Measurements from ENCODE around the gene METTL27.

METTL27 gene

DNA sequence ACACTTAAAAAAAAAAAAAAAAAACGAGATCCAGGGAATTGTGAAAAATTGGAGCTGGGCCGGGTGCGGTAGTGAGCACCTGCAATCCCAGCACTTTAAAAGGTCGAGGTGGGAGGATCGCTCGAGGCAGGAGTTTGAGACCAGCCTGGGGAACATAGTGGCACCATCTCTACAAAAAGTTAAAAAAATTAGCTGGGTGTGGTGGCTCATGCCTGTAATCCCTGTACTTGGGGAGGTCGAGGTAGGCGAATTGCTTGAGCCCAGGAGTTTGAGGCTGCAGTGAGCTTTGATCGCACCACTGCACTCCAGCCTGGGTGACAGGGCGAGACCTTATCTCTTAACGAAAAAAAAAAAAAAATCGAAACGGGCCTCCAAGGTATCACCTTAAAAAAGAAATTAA is 9.5 kb downstream of the METTL27 start:
- no peak overlapping the region for H3K4me3 ChIP-seq (ENCODE audit: low read depth, low read length)
- TF ChIP-seq, protein P1, sequence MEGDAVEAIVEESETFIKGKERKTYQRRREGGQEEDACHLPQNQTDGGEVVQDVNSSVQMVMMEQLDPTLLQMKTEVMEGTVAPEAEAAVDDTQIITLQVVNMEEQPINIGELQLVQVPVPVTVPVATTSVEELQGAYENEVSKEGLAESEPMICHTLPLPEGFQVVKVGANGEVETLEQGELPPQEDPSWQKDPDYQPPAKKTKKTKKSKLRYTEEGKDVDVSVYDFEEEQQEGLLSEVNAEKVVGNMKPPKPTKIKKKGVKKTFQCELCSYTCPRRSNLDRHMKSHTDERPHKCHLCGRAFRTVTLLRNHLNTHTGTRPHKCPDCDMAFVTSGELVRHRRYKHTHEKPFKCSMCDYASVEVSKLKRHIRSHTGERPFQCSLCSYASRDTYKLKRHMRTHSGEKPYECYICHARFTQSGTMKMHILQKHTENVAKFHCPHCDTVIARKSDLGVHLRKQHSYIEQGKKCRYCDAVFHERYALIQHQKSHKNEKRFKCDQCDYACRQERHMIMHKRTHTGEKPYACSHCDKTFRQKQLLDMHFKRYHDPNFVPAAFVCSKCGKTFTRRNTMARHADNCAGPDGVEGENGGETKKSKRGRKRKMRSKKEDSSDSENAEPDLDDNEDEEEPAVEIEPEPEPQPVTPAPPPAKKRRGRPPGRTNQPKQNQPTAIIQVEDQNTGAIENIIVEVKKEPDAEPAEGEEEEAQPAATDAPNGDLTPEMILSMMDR (IDR thresholded peaks at IDR 0.05; ENCODE audit: low read depth, low read length) = no peak

DNA sequence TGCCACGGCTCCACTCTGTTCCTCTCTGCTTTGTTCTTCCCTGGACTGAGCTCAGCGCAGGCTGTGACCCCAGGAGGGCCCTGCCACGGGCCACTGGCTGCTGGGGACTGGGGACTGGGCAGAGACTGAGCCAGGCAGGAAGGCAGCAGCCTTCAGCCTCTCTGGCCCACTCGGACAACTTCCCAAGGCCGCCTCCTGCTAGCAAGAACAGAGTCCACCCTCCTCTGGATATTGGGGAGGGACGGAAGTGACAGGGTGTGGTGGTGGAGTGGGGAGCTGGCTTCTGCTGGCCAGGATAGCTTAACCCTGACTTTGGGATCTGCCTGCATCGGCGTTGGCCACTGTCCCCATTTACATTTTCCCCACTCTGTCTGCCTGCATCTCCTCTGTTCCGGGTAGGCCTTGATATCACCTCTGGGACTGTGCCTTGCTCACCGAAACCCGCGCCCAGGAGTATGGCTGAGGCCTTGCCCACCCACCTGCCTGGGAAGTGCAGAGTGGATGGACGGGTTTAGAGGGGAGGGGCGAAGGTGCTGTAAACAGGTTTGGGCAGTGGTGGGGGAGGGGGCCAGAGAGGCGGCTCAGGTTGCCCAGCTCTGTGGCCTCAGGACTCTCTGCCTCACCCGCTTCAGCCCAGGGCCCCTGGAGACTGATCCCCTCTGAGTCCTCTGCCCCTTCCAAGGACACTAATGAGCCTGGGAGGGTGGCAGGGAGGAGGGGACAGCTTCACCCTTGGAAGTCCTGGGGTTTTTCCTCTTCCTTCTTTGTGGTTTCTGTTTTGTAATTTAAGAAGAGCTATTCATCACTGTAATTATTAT is 10.3 kb downstream of the METTL27 start:
- H3K4me3 ChIP-seq (ENCODE audit: low read depth, low read length) = no peak overlapping the region
- TF ChIP-seq, protein P1 (IDR thresholded peaks at IDR 0.05; ENCODE audit: low read depth, low read length) = no peak

DNA sequence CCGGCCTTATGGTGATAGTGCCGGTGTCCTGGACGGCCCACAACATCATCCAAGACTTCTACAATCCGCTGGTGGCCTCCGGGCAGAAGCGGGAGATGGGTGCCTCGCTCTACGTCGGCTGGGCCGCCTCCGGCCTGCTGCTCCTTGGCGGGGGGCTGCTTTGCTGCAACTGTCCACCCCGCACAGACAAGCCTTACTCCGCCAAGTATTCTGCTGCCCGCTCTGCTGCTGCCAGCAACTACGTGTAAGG is 10.8 kb downstream of the METTL27 start:
- H3K4me3 ChIP-seq (ENCODE audit: low read depth, low read length) = no peak overlapping the region
- TF ChIP-seq, protein P1 (IDR thresholded peaks at IDR 0.05; ENCODE audit: low read depth, low read length) = no peak

DNA sequence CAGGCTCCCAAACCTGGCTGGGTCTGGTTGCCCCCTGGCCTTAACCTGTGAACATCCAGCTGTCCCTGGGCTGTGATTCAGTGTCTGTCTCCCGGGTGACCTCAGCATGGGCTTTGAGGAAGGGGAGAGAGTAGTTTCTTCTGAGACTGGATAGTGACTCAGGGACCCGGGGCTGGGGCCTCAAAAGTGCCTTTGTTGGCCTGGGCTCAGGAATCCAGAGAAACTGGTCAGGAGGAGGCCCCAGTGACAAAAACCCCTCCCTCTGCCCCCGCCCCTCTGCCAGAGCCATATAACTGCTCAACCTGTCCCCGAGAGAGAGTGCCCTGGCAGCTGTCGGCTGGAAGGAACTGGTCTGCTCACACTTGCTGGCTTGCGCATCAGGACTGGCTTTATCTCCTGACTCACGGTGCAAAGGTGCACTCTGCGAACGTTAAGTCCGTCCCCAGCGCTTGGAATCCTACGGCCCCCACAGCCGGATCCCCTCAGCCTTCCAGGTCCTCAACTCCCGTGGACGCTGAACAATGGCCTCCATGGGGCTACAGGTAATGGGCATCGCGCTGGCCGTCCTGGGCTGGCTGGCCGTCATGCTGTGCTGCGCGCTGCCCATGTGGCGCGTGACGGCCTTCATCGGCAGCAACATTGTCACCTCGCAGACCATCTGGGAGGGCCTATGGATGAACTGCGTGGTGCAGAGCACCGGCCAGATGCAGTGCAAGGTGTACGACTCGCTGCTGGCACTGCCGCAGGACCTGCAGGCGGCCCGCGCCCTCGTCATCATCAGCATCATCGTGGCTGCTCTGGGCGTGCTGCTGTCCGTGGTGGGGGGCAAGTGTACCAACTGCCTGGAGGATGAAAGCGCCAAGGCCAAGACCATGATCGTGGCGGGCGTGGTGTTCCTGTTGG is 11.4 kb downstream of the METTL27 start, which contains the start of gene CLDN4:
TSS of gene CLDN4 (plus strand) at position 316 of the 903 bp plus-strand sequence. CDS start at position 522, 206 bp downstream.
- no peak within 1 kb of the TSS for H3K4me3 ChIP-seq (ENCODE audit: low read depth, low read length)
- TF ChIP-seq, protein P1 (IDR thresholded peaks at IDR 0.05; ENCODE audit: low read depth, low read length) = no peak

DNA sequence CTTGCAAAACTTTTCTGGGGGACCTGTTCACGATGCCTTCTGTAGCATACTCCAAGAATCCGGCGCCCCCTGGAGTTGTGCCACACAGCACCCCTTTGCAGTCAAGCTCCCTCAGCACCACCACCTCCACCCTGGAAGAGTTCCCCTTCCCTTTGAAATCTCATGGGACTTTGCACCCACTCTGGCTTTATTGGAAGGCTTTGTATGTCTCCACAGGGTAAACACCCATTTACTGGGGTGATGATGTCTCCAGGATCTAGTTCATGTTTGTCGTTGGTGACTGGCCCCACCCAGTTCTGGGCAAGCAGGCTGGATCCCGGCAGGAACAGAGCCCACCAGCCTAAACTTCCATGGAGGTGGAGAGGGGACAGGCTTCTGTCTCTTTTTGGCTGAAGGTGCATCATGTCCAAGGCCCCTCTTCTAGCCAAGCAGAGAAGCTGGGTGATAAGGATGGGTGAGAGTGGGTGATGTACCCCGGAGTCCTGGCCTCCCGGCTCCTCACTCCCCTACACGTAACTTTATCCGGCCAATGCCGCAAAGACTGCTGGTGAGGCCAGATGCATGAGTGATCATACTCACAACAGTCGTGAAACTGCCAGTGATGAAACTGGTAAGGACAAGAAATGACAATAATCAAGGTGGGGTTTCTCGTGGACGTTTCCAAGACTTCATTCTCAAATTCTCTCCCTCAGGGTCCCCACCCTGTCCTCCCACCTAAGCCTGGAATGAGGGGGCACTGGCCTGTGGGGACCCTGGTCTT is 12.2 kb downstream of the METTL27 start:
- no peak overlapping the region for H3K4me3 ChIP-seq (ENCODE audit: low read depth, low read length)
- TF ChIP-seq, protein P1 (IDR thresholded peaks at IDR 0.05; ENCODE audit: low read depth, low read length) = no peak

DNA sequence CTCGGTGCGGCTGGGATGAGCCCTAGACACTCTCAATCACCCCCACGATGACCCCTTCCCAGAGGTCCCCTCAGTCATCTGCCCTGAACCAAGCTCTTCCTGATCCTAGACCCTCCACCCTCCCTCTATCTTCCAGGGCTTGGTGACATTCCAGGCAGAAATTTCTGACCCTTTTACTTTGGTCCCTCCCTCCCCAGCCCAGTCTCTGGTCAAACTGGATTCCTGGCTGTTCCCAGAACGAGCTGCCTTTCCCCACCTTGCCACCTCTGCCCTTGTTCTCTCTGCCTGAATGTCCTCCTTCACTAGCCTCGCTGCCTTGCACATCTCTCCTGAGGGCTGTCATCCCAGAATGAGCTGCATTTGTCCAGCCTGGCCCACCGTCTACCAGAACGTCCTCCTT is 12.8 kb downstream of the METTL27 start:
- H3K4me3 ChIP-seq (ENCODE audit: low read depth, low read length) = no peak overlapping the region
- TF ChIP-seq, protein P1 (IDR thresholded peaks at IDR 0.05; ENCODE audit: low read depth, low read length) = no peak

Measured in WI38 (cell line).